ENCODE results near the gene APOL1.

DNA sequence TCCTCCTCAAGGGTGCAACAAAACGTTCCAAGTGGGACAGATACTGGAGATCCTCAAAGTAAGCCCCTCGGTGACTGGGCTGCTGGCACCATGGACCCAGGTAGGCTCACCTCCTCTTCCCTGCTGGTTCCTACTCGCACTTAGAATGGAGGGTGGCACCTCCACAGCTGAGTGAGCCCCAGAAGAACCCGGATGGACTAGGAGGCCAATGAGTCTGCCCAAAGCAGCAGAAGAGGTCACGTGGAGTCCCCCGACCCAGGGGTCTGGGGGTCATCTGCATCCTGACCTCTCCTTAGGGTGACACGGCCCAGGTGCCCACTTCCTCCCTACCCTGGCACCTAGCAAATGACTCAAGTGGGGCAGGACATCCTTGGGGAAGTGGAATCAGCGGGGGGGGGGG is 4.4 kb downstream of the APOL1 start:
- TF ChIP-seq, protein P1, sequence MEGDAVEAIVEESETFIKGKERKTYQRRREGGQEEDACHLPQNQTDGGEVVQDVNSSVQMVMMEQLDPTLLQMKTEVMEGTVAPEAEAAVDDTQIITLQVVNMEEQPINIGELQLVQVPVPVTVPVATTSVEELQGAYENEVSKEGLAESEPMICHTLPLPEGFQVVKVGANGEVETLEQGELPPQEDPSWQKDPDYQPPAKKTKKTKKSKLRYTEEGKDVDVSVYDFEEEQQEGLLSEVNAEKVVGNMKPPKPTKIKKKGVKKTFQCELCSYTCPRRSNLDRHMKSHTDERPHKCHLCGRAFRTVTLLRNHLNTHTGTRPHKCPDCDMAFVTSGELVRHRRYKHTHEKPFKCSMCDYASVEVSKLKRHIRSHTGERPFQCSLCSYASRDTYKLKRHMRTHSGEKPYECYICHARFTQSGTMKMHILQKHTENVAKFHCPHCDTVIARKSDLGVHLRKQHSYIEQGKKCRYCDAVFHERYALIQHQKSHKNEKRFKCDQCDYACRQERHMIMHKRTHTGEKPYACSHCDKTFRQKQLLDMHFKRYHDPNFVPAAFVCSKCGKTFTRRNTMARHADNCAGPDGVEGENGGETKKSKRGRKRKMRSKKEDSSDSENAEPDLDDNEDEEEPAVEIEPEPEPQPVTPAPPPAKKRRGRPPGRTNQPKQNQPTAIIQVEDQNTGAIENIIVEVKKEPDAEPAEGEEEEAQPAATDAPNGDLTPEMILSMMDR (IDR thresholded peaks at IDR 0.05), result no peak
- TF ChIP-seq POLR2A (IDR thresholded peaks at IDR 0.05; ENCODE audit: low read depth) (no peak), POLR2AphosphoS5 (IDR thresholded peaks at IDR 0.05) (no peak)
